Measurements from ENCODE around the gene LAMTOR4.

The LAMTOR4 gene

GRCh38 chr7:100152937-100153666 lies 4.4 kb downstream of the LAMTOR4 start:
- no peak for TF ChIP-seq CTCF (IDR thresholded peaks at IDR 0.05; ENCODE audit: control insufficient read depth, insufficient read depth, low read depth, low read length, missing control alignments)
- H3K4me3 ChIP-seq (ENCODE audit: control insufficient read depth, low read depth, low read length), result no peak overlapping the region
- no peak for DNase-seq (ENCODE audit: low read depth)

- TF ChIP-seq CTCF (IDR thresholded peaks at IDR 0.05; ENCODE audit: control insufficient read depth, insufficient read depth, low read depth, low read length, missing control alignments), result no peak
- DNase-seq (ENCODE audit: low read depth), result no peak
- H3K4me3 ChIP-seq (ENCODE audit: control insufficient read depth, low read depth, low read length), result no peak overlapping the region
Observed at GRCh38 chr7:100153708-100154535, 5.2 kb downstream of the LAMTOR4 start.

- DNase-seq (ENCODE audit: low read depth), result no peak
- no peak for TF ChIP-seq CTCF (IDR thresholded peaks at IDR 0.05; ENCODE audit: control insufficient read depth, insufficient read depth, low read depth, low read length, missing control alignments)
- no peak overlapping the region for H3K4me3 ChIP-seq (ENCODE audit: control insufficient read depth, low read depth, low read length)
Observed at GRCh38 chr7:100154651-100155491, 6.2 kb downstream of the LAMTOR4 start.

GRCh38 chr7:100155553-100156317 lies 7.0 kb downstream of the LAMTOR4 start:
- no peak overlapping the region for H3K4me3 ChIP-seq (ENCODE audit: control insufficient read depth, low read depth, low read length)
- no peak for DNase-seq (ENCODE audit: low read depth)
- no peak for TF ChIP-seq CTCF (IDR thresholded peaks at IDR 0.05; ENCODE audit: control insufficient read depth, insufficient read depth, low read depth, low read length, missing control alignments)

- H3K4me3 ChIP-seq (ENCODE audit: control insufficient read depth, low read depth, low read length), result no peak overlapping the region; the same call in none of the 2 replicates
- DNase-seq (ENCODE audit: low read depth), result no peak
- no peak for TF ChIP-seq CTCF (IDR thresholded peaks at IDR 0.05; ENCODE audit: control insufficient read depth, insufficient read depth, low read depth, low read length, missing control alignments)
Observed at GRCh38 chr7:100156331-100157068, 7.8 kb downstream of the LAMTOR4 start.
